ENCODE measurements around the gene SMIM35.
A peak's percentile ranks its signal among the peaks of the same experiment; 100 is the strongest.

The SMIM35 gene

GRCh38 chr11:118084247-118084646 lies 2.5 kb downstream of the SMIM35 start:
- peak overlapping the region; percentile 86 for H3K27ac ChIP-seq
- H3K36me3 ChIP-seq = no peaks in the 10 kb centered on the region
- H3K9me3 ChIP-seq = no peaks in the 10 kb centered on the region
- H3K27me3 ChIP-seq = no peaks in the 10 kb centered on the region
- no peak overlapping the region for H3K4me3 ChIP-seq (ENCODE audit: low read depth in 1 of 2, low read length in 1 of 2)
- TF ChIP-seq CTCF (IDR thresholded peaks at IDR 0.05) = no peak
- peaks cover 60 to 65% of the 10 kb centered on the region in 2 experiments for H3K4me1 ChIP-seq (ENCODE audit: control insufficient read depth in 1 of 2, insufficient read depth in 1 of 2, low read depth in 1 of 2, low read length in 1 of 2)

GRCh38 chr11:118082880-118083552 lies 3.7 kb downstream of the SMIM35 start:
- H3K4me3 ChIP-seq (ENCODE audit: low read depth in 1 of 2, low read length in 1 of 2) = no peak overlapping the region
- H3K9me3 ChIP-seq = no peaks in the 10 kb centered on the region
- H3K27ac ChIP-seq = peak overlapping the region; percentile 86
- no peaks in the 10 kb centered on the region for H3K36me3 ChIP-seq
- TF ChIP-seq CTCF (IDR thresholded peaks at IDR 0.05) = no peak
- H3K27me3 ChIP-seq = no peaks in the 10 kb centered on the region
- H3K4me1 ChIP-seq (ENCODE audit: control insufficient read depth in 1 of 2, insufficient read depth in 1 of 2, low read depth in 1 of 2, low read length in 1 of 2) = peaks cover 48 to 53% of the 10 kb centered on the region in 2 experiments

GRCh38 chr11:118081241-118081958 lies 5.4 kb downstream of the SMIM35 start:
- Histone ChIP-seq H3K9me3 (no peaks in the 10 kb centered on the region), H3K36me3 (no peaks in the 10 kb centered on the region), H3K27ac (peak overlapping the region; percentile 86), H3K4me1 (ENCODE audit: control insufficient read depth in 1 of 2, insufficient read depth in 1 of 2, low read depth in 1 of 2, low read length in 1 of 2) (peaks cover 45 to 46% of the 10 kb centered on the region in 2 experiments), H3K4me3 (ENCODE audit: low read depth in 1 of 2, low read length in 1 of 2) (peak overlapping the region in 1 of 2 experiments; percentile 11), H3K27me3 (no peaks in the 10 kb centered on the region)
- TF ChIP-seq CTCF (IDR thresholded peaks at IDR 0.05) = no peak

- Histone ChIP-seq H3K4me3 (ENCODE audit: low read depth in 1 of 2, low read length in 1 of 2) (no peak overlapping the region), H3K9me3 (no peaks in the 10 kb centered on the region), H3K36me3 (no peaks in the 10 kb centered on the region), H3K27me3 (no peaks in the 10 kb centered on the region), H3K4me1 (ENCODE audit: control insufficient read depth in 1 of 2, insufficient read depth in 1 of 2, low read depth in 1 of 2, low read length in 1 of 2) (peaks cover 45 to 46% of the 10 kb centered on the region in 2 experiments), H3K27ac (peak overlapping the region; percentile 86)
- TF ChIP-seq CTCF (IDR thresholded peaks at IDR 0.05) = no peak
Observed at GRCh38 chr11:118080296-118080695, 6.5 kb downstream of the SMIM35 start.

- no peak overlapping the region for H3K27ac ChIP-seq
- no peak for TF ChIP-seq CTCF (IDR thresholded peaks at IDR 0.05)
- no peaks in the 10 kb centered on the region for H3K9me3 ChIP-seq
- H3K4me1 ChIP-seq (ENCODE audit: control insufficient read depth in 1 of 2, insufficient read depth in 1 of 2, low read depth in 1 of 2, low read length in 1 of 2) = peaks cover 41 to 43% of the 10 kb centered on the region in 2 experiments
- no peak overlapping the region for H3K4me3 ChIP-seq (ENCODE audit: low read depth in 1 of 2, low read length in 1 of 2)
- H3K36me3 ChIP-seq = no peaks in the 10 kb centered on the region
- no peaks in the 10 kb centered on the region for H3K27me3 ChIP-seq
Observed at GRCh38 chr11:118079491-118079890, 7.3 kb downstream of the SMIM35 start.

Measured in neutrophil (primary cell).